Suprapubic skin (tissue), 4 donors: ENCODE results near the gene PTGER1.

Source experiments
- EP300 ChIP-seq: sonication (generic); formaldehyde crosslinking; IDR thresholded peaks from one replicate; pipeline ENCODE4 v1.6.1; 2017; ENCODE audit warnings: antibody characterized with exemption
- POLR2AphosphoS5 ChIP-seq, 3 donors: sonication (generic); formaldehyde crosslinking; IDR thresholded peaks; one replicate each; pipeline ENCODE4 v1.6.1; 2017; ENCODE audit warnings: antibody characterized with exemption in 3 of 3
- TF ChIP-seq, protein P1 (sequence below), 2 donors: fragments of 200-600 bp in 1 of 2; fragments of 450-650 bp in 1 of 2; sonication (generic) in 1 of 2; IDR thresholded peaks; one replicate each; pipeline ENCODE4 v1.5.1; 2016 to 2019; ENCODE audit warnings: antibody characterized with exemption in 2 of 2, mild to moderate bottlenecking in 1 of 2, moderate library complexity in 1 of 2

DNA sequence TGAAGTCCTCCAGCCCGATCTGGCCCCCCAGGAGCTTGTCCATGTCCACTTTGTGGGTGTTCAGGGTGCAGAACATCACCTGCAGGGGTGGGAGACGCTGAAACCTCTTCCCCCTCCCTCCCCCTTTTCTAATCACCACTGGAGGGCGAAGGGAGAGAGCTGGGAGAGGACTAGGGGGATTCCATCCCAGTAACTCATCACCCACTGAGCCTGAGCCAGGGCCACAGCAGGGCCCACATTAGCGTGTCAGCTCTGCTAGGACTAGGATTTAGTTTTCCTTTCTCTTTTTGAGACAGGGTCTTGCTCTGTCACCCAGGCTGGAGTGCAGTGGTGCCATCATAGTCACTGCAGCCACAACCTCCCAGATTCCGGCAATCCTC is 5.5 kb upstream of the PTGER1 start:
- TF ChIP-seq POLR2AphosphoS5 (IDR thresholded peaks at IDR 0.05) (no peak), EP300 (no peak)
- TF ChIP-seq, protein P1, sequence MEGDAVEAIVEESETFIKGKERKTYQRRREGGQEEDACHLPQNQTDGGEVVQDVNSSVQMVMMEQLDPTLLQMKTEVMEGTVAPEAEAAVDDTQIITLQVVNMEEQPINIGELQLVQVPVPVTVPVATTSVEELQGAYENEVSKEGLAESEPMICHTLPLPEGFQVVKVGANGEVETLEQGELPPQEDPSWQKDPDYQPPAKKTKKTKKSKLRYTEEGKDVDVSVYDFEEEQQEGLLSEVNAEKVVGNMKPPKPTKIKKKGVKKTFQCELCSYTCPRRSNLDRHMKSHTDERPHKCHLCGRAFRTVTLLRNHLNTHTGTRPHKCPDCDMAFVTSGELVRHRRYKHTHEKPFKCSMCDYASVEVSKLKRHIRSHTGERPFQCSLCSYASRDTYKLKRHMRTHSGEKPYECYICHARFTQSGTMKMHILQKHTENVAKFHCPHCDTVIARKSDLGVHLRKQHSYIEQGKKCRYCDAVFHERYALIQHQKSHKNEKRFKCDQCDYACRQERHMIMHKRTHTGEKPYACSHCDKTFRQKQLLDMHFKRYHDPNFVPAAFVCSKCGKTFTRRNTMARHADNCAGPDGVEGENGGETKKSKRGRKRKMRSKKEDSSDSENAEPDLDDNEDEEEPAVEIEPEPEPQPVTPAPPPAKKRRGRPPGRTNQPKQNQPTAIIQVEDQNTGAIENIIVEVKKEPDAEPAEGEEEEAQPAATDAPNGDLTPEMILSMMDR (IDR thresholded peaks at IDR 0.05) = no peak
